ENCODE results near the gene SPATA2.
"Not testable (repeated sequence)": the region's sequence is repeated elsewhere in the genome, so short reads cannot be mapped to it uniquely, and the experiment has no call there.

The SPATA2 gene

GRCh38 chr20:49899541-49900383 lies 15.6 kb downstream of the SPATA2 start:
- DNase-seq, result no peak

DNA sequence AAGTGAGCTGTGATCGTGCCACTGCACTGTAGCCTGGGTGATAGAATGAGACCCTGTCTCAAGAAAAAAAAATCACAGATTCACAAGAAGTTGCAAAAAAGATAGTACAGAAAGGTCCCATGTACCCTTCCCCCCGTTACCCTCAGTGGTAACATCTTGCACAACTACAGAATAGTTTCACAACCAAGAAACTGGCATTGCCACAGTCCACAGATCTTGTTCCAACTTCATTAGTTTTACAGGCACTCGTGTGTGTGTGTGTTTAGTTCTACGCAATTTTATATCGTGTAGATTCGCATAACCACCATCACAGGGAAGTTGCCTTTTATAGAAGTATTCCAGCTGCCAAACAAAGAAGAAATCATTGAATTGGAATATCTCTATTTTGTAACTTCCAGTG lies 19.1 kb downstream of the SPATA2 start:
- no peak for DNase-seq

GRCh38 chr20:49895474-49896093 lies 19.7 kb downstream of the SPATA2 start:
- DNase-seq, result not testable (repeated sequence)

DNA sequence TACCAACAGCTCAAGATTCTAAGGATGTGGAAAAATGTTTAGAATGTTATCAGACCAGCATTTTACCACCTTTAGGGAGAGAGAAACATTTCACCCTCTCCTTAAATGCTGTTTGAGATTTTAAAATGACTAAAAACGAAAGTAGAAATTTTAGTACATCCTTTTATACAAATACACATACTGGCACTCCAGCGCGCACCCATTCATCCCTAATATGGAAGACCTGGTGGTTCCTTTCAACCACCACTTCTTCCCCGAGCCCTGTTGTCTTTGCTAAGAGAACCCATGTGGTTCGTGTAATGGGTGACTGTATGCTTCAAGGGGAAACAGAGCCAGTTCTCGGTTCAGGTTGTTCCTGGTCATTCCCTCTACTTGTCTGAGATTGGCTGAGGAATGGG lies 21.3 kb downstream of the SPATA2 start:
- DNase-seq, result no peak

- no peak for DNase-seq
These were observed 21.9 kb downstream of the SPATA2 start for GRCh38 chr20:49893242-49894072.

DNA sequence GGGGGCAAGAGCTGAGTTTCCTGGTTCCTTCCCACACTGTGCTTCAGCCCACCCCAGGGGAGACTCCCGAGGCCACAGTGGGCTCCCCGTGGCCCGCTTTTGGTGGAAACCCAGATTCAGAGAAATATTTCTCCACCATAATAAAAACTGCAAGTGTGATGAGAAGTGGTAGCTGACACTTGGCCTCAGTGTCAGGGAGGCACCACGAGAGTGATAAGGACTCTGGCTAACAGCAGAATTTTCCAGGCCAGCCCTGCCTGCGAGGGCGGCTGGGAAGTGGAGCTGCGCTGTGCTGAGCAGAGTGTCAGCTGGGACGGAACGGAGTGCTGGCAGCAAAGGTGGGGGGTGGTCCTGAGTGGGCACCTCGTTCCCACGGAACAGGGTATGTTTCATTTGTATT lies 22.5 kb downstream of the SPATA2 start:
- DNase-seq, result no peak

GRCh38 chr20:49892260-49892659 lies 23.1 kb downstream of the SPATA2 start:
- no peak for DNase-seq

DNA sequence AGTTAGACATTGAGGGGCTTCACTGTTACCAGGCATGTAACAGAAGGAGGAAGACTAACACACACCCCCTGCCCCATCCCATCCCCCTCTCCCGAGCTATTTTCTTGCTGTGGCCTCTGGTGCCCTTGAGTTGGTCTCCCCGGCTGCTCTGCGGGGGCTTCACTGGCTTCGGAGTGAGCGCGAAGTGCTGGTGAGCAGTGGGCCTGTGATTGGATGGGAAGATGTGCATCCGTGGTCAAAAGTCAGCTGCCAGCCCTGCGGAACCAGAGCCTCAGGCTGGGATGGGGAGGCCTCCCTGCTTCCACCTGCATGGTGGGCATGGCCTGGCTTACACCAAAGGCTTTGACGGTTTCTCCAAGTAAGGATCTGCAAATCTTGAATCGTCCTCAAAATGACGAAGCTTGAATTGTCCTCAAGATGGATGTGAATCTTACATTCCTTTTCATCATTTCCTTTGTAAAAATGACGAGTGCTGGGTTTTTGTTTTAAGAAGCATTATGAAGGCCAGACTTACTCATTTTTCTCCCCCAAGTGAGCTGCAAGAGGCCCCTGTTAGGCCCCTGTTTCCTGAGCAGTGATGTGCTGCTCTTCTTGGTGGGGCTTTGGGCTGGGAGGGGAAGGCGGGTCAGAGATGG lies 23.7 kb downstream of the SPATA2 start:
- no peak for DNase-seq

GRCh38 chr20:49890471-49891361 lies 24.6 kb downstream of the SPATA2 start:
- no peak for DNase-seq

GRCh38 chr20:49889935-49890333 lies 25.4 kb downstream of the SPATA2 start:
- DNase-seq, result no peak

DNA sequence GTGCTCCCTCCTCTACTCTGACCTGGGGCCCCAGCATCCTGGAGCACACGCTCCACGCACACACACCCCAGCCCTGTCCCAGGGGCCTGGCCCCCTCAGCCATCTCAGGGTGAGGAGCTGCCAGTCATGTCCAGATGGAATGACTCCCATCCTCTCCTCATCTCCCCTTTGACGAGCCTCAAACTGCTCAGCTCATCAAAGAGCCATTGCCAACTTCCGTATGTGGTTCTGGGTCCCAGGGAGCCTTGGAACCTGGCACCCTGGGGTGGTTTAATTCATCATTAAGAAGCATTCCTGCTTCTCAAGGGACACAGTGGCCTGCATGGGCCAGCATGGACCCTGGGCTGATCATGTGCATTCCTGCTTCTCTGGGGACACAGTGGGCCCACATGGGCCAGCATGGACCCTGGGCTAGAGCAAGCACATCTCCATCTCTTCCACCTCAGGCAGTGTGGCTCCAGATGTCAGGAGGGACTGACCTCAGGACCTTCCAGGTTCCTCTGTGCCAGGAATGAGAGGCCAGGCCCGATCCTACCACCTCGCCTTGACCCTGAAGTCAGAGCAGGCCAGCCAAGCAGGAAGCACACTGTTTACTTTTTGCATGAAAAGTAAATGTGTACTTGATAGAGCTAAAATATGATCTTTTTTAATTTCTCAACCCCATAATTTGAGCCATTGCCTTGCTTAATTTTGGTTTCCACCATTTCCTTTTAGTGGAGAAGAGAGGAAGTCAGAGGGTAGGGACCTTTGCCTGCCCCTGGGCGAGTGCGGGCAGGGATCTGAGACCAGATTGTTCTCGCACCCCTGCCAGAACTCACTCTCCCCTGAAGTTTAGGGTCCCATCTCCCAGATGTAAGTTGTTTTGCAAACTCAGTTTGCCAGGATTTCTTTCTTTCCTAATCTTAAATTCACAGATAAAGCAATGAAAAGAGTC lies 26.1 kb downstream of the SPATA2 start:
- DNase-seq, result no peak

DNA sequence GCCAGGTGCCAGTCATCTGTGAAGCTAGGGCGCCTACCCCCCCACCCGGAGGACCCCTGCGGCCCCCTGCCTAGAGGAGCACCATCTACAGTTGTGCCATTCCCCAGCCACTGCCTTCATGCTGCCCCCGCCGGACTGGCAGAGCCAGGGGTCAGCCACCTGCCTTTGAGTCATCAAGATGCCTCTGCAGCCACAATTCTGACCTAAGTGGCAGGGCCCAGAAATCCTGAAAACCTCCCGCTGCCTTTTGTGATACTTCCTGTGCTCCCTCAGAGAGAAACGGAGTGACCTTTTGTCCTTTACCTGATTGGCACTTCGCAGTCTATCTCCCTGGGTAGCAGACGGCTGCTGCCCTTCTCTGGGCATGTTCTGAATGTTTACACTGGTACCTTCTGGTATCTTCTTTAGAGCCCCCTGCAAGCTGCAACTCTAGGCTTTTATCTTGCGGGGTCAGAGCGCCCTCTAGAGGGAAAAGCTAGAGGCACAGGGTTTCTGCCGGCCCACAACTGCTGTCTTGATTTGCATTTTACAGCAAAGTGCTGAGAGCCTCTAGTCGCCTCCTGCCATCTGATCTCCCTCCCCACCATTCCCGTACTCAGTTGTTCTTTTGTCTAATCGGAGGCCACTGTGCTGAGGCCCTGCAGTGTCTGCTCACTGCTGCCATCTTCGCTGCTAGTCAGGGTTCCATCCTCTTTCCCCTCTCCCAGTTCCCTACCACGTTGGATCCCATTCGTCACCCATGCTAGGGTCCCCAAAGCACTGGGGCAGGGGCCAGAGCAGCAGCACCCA lies 26.9 kb downstream of the SPATA2 start:
- DNase-seq, result no peak

DNA sequence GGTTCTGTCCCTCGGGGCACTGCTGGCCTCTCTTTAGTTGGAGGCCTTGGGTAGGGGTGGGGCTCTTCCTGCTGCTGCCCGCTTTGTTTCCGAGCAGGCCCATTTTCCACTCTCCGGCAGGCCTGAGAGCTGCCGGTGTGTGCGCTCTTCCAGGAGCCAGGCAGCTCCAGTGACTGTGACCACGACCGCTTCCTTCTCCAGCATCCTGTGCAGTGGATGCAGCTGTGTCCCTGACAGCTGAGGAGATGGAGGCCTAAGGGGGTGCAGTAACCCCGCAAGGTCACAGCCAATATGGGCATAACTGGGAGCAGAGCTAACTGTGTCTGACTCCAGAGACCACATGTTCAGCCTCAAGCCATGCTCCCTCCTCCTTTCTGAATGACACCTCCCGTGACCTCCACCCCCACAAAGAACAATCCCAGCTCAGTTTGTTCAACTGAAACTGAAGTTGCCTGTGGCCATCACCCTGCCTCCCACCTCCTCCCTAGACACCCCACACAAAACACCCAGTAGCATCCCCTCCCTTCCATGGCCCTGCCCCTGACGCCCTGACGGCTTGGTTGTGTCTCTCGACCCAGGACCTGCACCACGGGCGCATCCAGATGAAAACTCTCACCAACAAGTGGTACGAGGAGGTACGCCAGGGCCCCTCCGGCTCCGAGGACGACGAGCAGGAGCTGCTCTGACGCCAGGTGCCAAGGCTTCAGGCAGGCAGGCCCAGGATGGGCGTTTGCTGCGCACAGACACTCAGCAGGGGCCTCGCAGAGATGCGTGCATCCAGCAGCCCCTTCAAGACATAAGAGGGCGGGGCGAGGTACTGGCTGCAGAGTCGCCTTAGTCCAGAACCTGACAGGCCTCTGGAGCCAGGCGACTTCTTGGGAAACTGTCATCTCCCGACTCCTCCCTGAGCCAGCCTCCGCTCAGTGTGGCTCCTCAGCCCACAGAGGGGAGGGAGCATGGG lies 27.8 kb downstream of the SPATA2 start:
- DNase-seq, result no peak

- DNase-seq, result no peak
These were observed 28.6 kb downstream of the SPATA2 start for GRCh38 chr20:49886571-49887213.

DNA sequence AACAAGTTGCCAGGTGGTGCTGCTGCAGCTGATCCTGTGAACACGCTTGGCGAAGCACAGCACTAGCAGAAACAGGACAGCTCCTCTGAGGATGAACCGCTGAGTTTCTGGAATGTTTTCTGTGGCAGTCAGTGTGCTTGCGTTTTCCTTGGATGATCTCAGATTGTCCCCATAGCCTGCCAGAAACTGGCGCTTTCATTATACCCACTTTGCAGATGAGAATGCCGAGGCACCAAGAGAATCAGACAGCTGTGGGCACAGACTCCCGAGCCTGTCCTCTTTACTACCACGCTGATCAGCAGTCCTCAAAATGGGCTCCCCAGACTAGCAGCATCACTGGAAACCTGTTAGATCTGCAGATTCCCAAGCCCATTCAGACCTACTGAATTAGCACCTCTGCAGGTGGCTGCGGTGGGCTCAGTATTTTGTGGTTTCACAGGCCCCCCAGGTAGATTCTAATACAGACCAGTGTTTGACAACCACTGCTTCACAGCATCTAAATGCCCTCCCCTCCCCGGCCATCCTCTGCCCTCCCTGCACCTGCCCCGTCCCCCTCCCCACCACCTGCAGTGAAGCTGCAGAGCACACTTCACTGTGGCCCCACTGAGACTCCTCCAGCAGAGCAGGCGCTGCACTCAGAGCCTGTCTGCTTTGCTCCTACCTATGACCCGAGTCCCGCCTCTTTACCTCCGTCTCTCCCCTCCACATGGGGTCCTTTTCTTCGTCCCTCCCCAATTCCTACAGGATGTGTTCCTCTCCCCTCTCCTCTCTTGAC lies 29.6 kb downstream of the SPATA2 start:
- no peak for DNase-seq

DNA sequence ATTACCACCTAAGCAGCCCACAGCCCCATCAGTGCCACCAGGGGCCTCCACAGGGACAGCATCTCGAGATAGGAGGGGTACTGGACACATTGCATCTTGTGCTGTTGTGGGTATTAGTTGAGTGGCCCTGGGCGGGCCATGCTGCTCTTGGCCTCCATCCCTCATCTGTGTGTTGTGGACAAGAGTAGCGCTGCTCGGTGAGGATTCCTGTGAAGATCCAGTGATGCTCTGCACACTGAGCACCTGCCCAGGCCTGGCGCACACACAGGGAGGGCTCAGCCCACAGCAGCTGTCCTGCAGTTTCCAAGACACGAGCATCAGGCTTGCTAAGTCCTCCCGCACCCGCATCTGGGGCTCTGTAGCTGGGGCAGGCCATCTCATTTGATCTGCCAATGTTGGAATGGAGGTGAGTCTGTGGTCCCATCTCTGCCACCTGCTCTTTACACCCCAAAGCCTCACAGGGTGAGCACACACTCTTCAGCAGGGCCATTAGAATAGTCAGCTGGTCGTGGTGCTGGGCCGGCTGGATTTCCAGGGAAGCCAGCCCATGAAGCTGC lies 32.0 kb downstream of the SPATA2 start:
- DNase-seq, result no peak
